GM23338 (cell line): ENCODE data around the gene CPSF7. TPM values are rescaled to one million over a fixed set of nuclear protein-coding genes. Genes with fewer than 3 reads are reported as not detected.

ENCODE experiments used
- ATAC-seq: fragments of 200-7000 bp; cut with Tn5 transposase; 3 replicates; pipeline ENCODE4 v1.9.1; 2020
- DNase-seq: peaks from one replicate; pipeline ENCODE4 v3.0.0-alpha.2; 2015; ENCODE audit warnings: low spot score
- H2AFZ ChIP-seq: fragments of 200-600 bp; sonication (generic); 2 replicates; pipeline ENCODE4 v1.8.0; 2016; ENCODE audit warnings: antibody characterized with exemption, mild to moderate bottlenecking, moderate library complexity
- H3F3A ChIP-seq: fragments of 200-600 bp; sonication (generic); replicated peaks from 2 replicates; pipeline ENCODE4 v1.8.0; 2017; ENCODE audit warnings: antibody characterized with exemption, mixed run types, low read depth
- H3K27ac ChIP-seq: fragments of 200-600 bp; sonication (generic); 2 replicates; pipeline ENCODE4 v1.6.1; 2016; ENCODE audit warnings: low read depth
- H3K27me3 ChIP-seq: fragments of 200-600 bp; sonication (generic); 2 replicates; pipeline ENCODE4 v1.8.0; 2016; ENCODE audit warnings: mild to moderate bottlenecking, mixed run types, moderate library complexity; ENCODE audit not compliant: insufficient read depth
- H3K36me3 ChIP-seq: fragments of 200-600 bp; sonication (generic); 2 replicates; pipeline ENCODE4 v1.8.0; 2016; ENCODE audit warnings: mild to moderate bottlenecking; ENCODE audit not compliant: insufficient read depth
- H3K4me1 ChIP-seq: fragments of 200-600 bp; sonication (generic); 2 replicates; pipeline ENCODE4 v1.8.0; 2016; ENCODE audit warnings: mild to moderate bottlenecking, moderate library complexity; ENCODE audit not compliant: insufficient read depth
- H3K4me2 ChIP-seq: fragments of 200-600 bp; sonication (generic); 2 replicates; pipeline ENCODE4 v1.7.1; 2017; ENCODE audit warnings: mixed run types
- H3K4me3 ChIP-seq: fragments of 200-600 bp; sonication (generic); 2 replicates; pipeline ENCODE4 v1.6.1; 2016; ENCODE audit warnings: mixed run types
- H3K79me2 ChIP-seq: fragments of 200-600 bp; sonication (generic); replicated peaks from 2 replicates; pipeline ENCODE4 v1.8.0; 2017; ENCODE audit warnings: mild to moderate bottlenecking; ENCODE audit not compliant: insufficient read depth
- H3K9me2 ChIP-seq: fragments of 200-600 bp; sonication (generic); 2 replicates; pipeline ENCODE4 v1.8.0; 2017; ENCODE audit not compliant: insufficient read depth
- H4K20me1 ChIP-seq: fragments of 200-600 bp; sonication (generic); replicated peaks from 2 replicates; pipeline ENCODE4 v1.8.0; 2017; ENCODE audit warnings: mild to moderate bottlenecking; ENCODE audit not compliant: insufficient read depth
- H3K27ac Mint-ChIP-seq: 2 replicates; pipeline ENCODE4 v1.8.0; 2020; ENCODE audit warnings: inconsistent platforms, mild to moderate bottlenecking, moderate library complexity, mixed read lengths
- H3K27me3 Mint-ChIP-seq: 3 replicates; pipeline ENCODE4 v1.8.0; 2022; ENCODE audit warnings: low read depth, mild to moderate bottlenecking, moderate library complexity, mixed read lengths, inconsistent platforms; ENCODE audit not compliant: insufficient read depth, poor library complexity
- H3K36me3 Mint-ChIP-seq: 3 replicates; pipeline ENCODE4 v1.8.0; 2021; ENCODE audit warnings: low read depth, mild to moderate bottlenecking, inconsistent platforms, moderate library complexity, mixed read lengths
- H3K4me1 Mint-ChIP-seq: 3 replicates; pipeline ENCODE4 v1.8.0; 2020; ENCODE audit warnings: mild to moderate bottlenecking, inconsistent platforms, mixed read lengths
- H3K4me3 Mint-ChIP-seq: 3 replicates; pipeline ENCODE4 v1.8.0; 2021; ENCODE audit warnings: moderate library complexity, mild to moderate bottlenecking, inconsistent platforms, mixed read lengths
- H3K9me3 Mint-ChIP-seq: 3 replicates; pipeline ENCODE4 v1.8.0; 2020; ENCODE audit warnings: moderate library complexity, mild to moderate bottlenecking, inconsistent platforms, mixed read lengths
- CREB1 ChIP-seq: fragments of 250-450 bp; sonication (Bioruptor Pico); IDR thresholded peaks from 2 replicates; pipeline ENCODE4 v1.5.0; 2020; ENCODE audit warnings: low read depth, mild to moderate bottlenecking, moderate library complexity
- CTCF ChIP-seq, 2 experiments: fragments of 200-600 bp in 1 of 2; sonication (generic) in 1 of 2; conservative IDR thresholded peaks; 2 replicates each; pipeline versions ENCODE4 v1.5.1 to v1.6.1; 2016 to 2017; ENCODE audit warnings: antibody characterized with exemption in 2 of 2, low read depth in 2 of 2, mild to moderate bottlenecking in 2 of 2, moderate library complexity in 1 of 2
- ETS1 ChIP-seq: IDR thresholded peaks from 2 replicates; pipeline ENCODE4 v1.6.1; 2016; ENCODE audit warnings: antibody characterized with exemption
- REST ChIP-seq: IDR thresholded peaks from one replicate; pipeline ENCODE4 v1.6.1; 2018; ENCODE audit warnings: antibody characterized with exemption; ENCODE audit not compliant: unreplicated experiment
- STAT1 ChIP-seq: IDR thresholded peaks from one replicate; pipeline ENCODE4 v1.6.1; 2016; ENCODE audit warnings: antibody characterized with exemption; ENCODE audit not compliant: unreplicated experiment
- ZNF114 ChIP-seq: fragments of 250-450 bp; sonication (Bioruptor Pico); IDR thresholded peaks from 2 replicates; pipeline ENCODE4 v1.5.0; 2020; ENCODE audit warnings: mild to moderate bottlenecking, moderate library complexity
- ZNF331 ChIP-seq: fragments of 250-450 bp; sonication (Bioruptor Pico); IDR thresholded peaks from 2 replicates; pipeline ENCODE4 v1.5.0; 2020; ENCODE audit warnings: low read depth, mild to moderate bottlenecking, moderate library complexity
- polyA plus RNA-seq: library from polyadenylated mRNA; unstranded; fragments of >200 nt; fragmentation: Nextera tagmentation; extraction: Ambion mirVana; gene quantifications from 2 replicates; pipeline ENCODE4 v1.2.1, GENCODE V29; 2016
- total RNA-seq: library from RNA; depleted of rRNA; stranded (reverse); fragments of >200 nt; shearing (Covaris generic); gene quantifications from 2 replicates; pipeline ENCODE4 v1.2.3, GENCODE V29; 2014

Gene CPSF7
- total and polyA plus RNA-seq, 2 experiments from 2014 or later = 27.4 to 60.6 TPM

GRCh38 chr11:61475433-61475832 lies 45.7 kb upstream of the CPSF7 start:
- H4K20me1 ChIP-seq = no peaks in the 10 kb centered on the region
- peaks cover 4% of the 10 kb centered on the region; the same call in 2 of the 3 replicates for H3K36me3 Mint-ChIP-seq

More at GRCh38 chr11:61475433-61475832, 45.7 kb upstream of the CPSF7 start:
- peaks cover 3% of the 10 kb centered on the region; the same call in 1 of the 2 replicates for H3K4me1 ChIP-seq
- Mint-ChIP-seq H3K4me1 (peaks cover 8% of the 10 kb centered on the region), H3K27me3 (peaks cover 4% of the 10 kb centered on the region), H3K4me3 (no peak overlapping the region), H3K9me3 (no peaks in the 10 kb centered on the region), H3K27ac (no peak overlapping the region)
- no peaks in the 10 kb centered on the region for H3K9me2 ChIP-seq
- no peak for TF ChIP-seq CTCF (conservative IDR thresholded peaks at IDR 0.05; ENCODE audit: low read depth in 2 of 2)
- no peak for TF ChIP-seq STAT1
- TF ChIP-seq ZNF114 (CRISPR knock-in tag) = no peak
- TF ChIP-seq ZNF331 (CRISPR knock-in tag) = no peak
- TF ChIP-seq REST = no peak
- TF ChIP-seq CREB1 = no peak
- TF ChIP-seq ETS1 = no peak
- no peak overlapping the region for H3K4me2 ChIP-seq
- H3K27ac ChIP-seq = no peak overlapping the region
- no peaks in the 10 kb centered on the region for H3K36me3 ChIP-seq
- no peak overlapping the region for H2AFZ ChIP-seq
- no peaks in the 10 kb centered on the region for H3K27me3 ChIP-seq
- ATAC-seq (no peak), DNase-seq (no peak)
- no peaks in the 10 kb centered on the region for H3K79me2 ChIP-seq
- 0 out of 2 replicates have a peak, but pooled peaks cover 6% of the 10 kb centered on the region for H3F3A ChIP-seq
- H3K4me3 ChIP-seq = no peak overlapping the region
